ENCODE data around the gene DMTF1.
"Not testable (repeated sequence)": the region's sequence is repeated elsewhere in the genome, so short reads cannot be mapped to it uniquely, and the experiment has no call there.

- TF ChIP-seq POLR2AphosphoS5 (IDR thresholded peaks at IDR 0.05; ENCODE audit: low read depth, low read length); CTCF (IDR thresholded peaks at IDR 0.05 in 2 of 3, conservative IDR thresholded peaks at IDR 0.05 in 1 of 3; ENCODE audit: borderline replicate concordance in 1 of 3, insufficient read depth in 1 of 3, low read depth in 2 of 3, low read length in 2 of 3); RAD21 (IDR thresholded peaks at IDR 0.05; ENCODE audit: low read depth); MAX (IDR thresholded peaks at IDR 0.05); TCF7L2 (IDR thresholded peaks at IDR 0.05; ENCODE audit: borderline replicate concordance, extremely low read depth, insufficient read depth, insufficient read length); EZH2phosphoT487 (IDR thresholded peaks at IDR 0.05; ENCODE audit: borderline replicate concordance); YY1 (IDR thresholded peaks at IDR 0.05; ENCODE audit: extremely low read depth, insufficient replicate concordance, low read depth, low read length); EZH2 (IDR thresholded peaks at IDR 0.05): not testable (repeated sequence)
Observed at GRCh38 chr7:87115772-87116171, 36.5 kb upstream of the DMTF1 start.
